CD4-positive, alpha-beta T cell (primary cell): ENCODE results near the gene CAMK2N1. TPM values are rescaled to one million over a fixed set of nuclear protein-coding genes. Genes with fewer than 3 reads are reported as not detected.

ENCODE experiments used
- ATAC-seq: fragments of 200-7000 bp; cut with Tn5 transposase; one replicate; pipeline ENCODE4 v1.10.0; 2022; ENCODE audit warnings: mild to moderate bottlenecking; ENCODE audit not compliant: poor library complexity
- CTCF ChIA-PET: fragments of 350-600 bp; sonication (Branson Sonifier 250); formaldehyde crosslinking; loops from one replicate; lab custom pipeline; 2021; ENCODE audit warnings: antibody characterized with exemption, inconsistent platforms; lab: Charles Lee
- POLR2A ChIA-PET: fragments of 350-600 bp; sonication (Branson Sonifier 250); formaldehyde crosslinking; loops from one replicate; lab custom pipeline; 2021; ENCODE audit warnings: antibody characterized with exemption, inconsistent platforms; lab: Charles Lee
- DNase-seq, 14 experiments: peaks; one replicate each; pipeline ENCODE4 v3.0.0-alpha.2; 2013 to 2020; ENCODE audit warnings: mixed read lengths in 2 of 14
- H3K27ac ChIP-seq, 2 donors: one replicate each; pipeline versions ENCODE4 v1.5.1 to v1.7.0; 2013; ENCODE audit warnings: low read length in 2 of 2, low read depth in 1 of 2, mild to moderate bottlenecking in 1 of 2
- H3K27me3 ChIP-seq, 2 experiments: 1 replicate in 1 of 2; 2 replicates in 1 of 2; pipeline versions ENCODE4 v1.6.1 to v1.7.0; 2013; ENCODE audit warnings: low read length in 2 of 2, control low read depth in 1 of 2, mild to moderate bottlenecking in 1 of 2, moderate library complexity in 1 of 2; ENCODE audit not compliant: insufficient read depth in 2 of 2, control insufficient read depth in 1 of 2
- H3K36me3 ChIP-seq: one replicate; pipeline ENCODE4 v1.6.1; 2013; ENCODE audit warnings: low read length, control low read depth; ENCODE audit not compliant: insufficient read depth
- H3K4me1 ChIP-seq: one replicate; pipeline ENCODE4 v1.6.1; 2013; ENCODE audit warnings: low read length, control low read depth; ENCODE audit not compliant: insufficient read depth
- H3K4me3 ChIP-seq: one replicate; pipeline ENCODE4 v1.5.1; 2013; ENCODE audit warnings: mild to moderate bottlenecking, low read length, moderate library complexity
- H3K9me3 ChIP-seq, 2 experiments: 1 replicate in 1 of 2; 2 replicates in 1 of 2; pipeline versions ENCODE4 v1.6.1 to v1.7.0; 2013; ENCODE audit warnings: low read length in 2 of 2, mild to moderate bottlenecking in 2 of 2, control low read depth in 1 of 2, moderate library complexity in 1 of 2; ENCODE audit not compliant: control insufficient read depth in 1 of 2, insufficient read depth in 1 of 2
- H3K27ac Mint-ChIP-seq: one replicate; pipeline ENCODE4 v1.8.0; 2020; ENCODE audit warnings: mixed read lengths
- H3K27me3 Mint-ChIP-seq: one replicate; pipeline ENCODE4 v1.8.0; 2021; ENCODE audit warnings: mixed read lengths
- H3K36me3 Mint-ChIP-seq: one replicate; pipeline ENCODE4 v1.8.0; 2021; ENCODE audit warnings: low read depth, mixed read lengths
- H3K4me1 Mint-ChIP-seq: one replicate; pipeline ENCODE4 v1.8.0; 2021; ENCODE audit warnings: low read depth, mixed read lengths
- H3K4me3 Mint-ChIP-seq: one replicate; pipeline ENCODE4 v1.8.0; 2020; ENCODE audit warnings: mild to moderate bottlenecking, mixed read lengths
- H3K9me3 Mint-ChIP-seq: one replicate; pipeline ENCODE4 v1.8.0; 2020; ENCODE audit warnings: mixed read lengths
- intact Hi-C, 2 experiments: fragments of 100-400 bp; cut with DNase I in 1 of 2; cut with micrococcal nuclease in 1 of 2; formaldehyde crosslinking; loops; one replicate each; pipeline versions ENCODE4 v1.15.1 to v1.9.0; 2023 to 2025; cut with DNase I, micrococcal nuclease
- total RNA-seq, 174 experiments: library from RNA in 2 of 174; stranded (reverse) in 2 of 174; gene quantifications; one replicate each; pipeline ENCODE4 v1.2.3 and lab custom pipeline; 2021 to 2026
- TF ChIP-seq, protein P1 (sequence below): fragments of 200-600 bp; IDR thresholded peaks from one replicate; pipeline ENCODE4 v1.8.0; 2022; ENCODE audit warnings: antibody characterized with exemption, mild to moderate bottlenecking

Gene CAMK2N1
- total RNA-seq, 2 experiments from 2014 or later, result 2.3 TPM

DNA sequence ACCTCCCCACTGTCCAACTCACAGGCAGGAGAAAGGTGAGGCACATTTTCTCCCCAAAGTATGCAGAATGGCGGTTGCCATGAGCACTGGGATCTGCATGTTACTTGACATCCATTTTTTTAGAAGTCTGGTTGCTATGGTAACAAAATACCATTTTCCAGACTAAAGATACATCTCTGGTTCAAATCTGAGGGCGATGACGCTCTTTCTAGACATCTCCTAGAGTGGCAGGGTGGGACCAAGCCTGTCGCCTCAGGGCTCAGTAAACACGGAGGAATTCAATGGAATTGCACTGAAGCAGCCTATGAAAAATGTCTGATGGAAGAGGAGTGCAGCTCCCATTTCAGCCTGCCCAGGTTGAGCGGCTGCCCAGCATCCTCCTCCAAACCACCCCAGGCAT, 44.9 kb upstream of the CAMK2N1 start:
- Mint-ChIP-seq H3K27ac (no peak overlapping the region), H3K36me3 (no peaks in the 10 kb centered on the region), H3K4me1 (no peaks in the 10 kb centered on the region), H3K27me3 (peaks cover 81% of the 10 kb centered on the region), H3K4me3 (no peak overlapping the region), H3K9me3 (no peaks in the 10 kb centered on the region)
- H3K27me3 ChIP-seq, result peaks cover 11 to 22% of the 10 kb centered on the region in 2 experiments
- H3K27ac ChIP-seq, result no peak overlapping the region
- no peaks in the 10 kb centered on the region for H3K36me3 ChIP-seq
- TF ChIP-seq, protein P1, sequence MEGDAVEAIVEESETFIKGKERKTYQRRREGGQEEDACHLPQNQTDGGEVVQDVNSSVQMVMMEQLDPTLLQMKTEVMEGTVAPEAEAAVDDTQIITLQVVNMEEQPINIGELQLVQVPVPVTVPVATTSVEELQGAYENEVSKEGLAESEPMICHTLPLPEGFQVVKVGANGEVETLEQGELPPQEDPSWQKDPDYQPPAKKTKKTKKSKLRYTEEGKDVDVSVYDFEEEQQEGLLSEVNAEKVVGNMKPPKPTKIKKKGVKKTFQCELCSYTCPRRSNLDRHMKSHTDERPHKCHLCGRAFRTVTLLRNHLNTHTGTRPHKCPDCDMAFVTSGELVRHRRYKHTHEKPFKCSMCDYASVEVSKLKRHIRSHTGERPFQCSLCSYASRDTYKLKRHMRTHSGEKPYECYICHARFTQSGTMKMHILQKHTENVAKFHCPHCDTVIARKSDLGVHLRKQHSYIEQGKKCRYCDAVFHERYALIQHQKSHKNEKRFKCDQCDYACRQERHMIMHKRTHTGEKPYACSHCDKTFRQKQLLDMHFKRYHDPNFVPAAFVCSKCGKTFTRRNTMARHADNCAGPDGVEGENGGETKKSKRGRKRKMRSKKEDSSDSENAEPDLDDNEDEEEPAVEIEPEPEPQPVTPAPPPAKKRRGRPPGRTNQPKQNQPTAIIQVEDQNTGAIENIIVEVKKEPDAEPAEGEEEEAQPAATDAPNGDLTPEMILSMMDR, result no peak
- ChIA-PET CTCF (no interaction called here), POLR2A (no interaction called here)
- H3K4me3 ChIP-seq, result no peak overlapping the region
- no peaks in the 10 kb centered on the region for H3K4me1 ChIP-seq
- H3K9me3 ChIP-seq, result no peaks in the 10 kb centered on the region
- DNase-seq (no peak), ATAC-seq (no peak)
- intact Hi-C loops, result no loop called here

DNA sequence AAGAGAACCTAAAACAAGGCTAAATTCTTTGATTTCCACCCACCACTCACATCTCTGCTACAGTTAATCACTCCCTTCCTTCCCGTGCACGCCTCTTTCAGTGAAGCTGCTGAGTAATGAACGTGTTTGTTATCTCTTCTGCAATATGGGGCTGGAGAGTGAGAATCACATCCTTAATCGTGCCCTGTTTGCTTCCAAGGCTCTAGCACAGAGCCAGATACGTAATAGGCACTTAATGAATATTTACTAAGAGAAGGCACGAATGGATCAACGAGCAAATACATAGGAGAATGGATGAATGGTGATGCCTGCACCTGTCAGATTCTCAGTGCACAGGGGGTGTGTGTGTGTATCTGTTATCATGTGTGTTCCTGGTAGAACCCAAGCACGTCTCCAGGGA, 44.3 kb upstream of the CAMK2N1 start:
- H3K36me3 ChIP-seq, result no peaks in the 10 kb centered on the region
- no peak for ATAC-seq
- Mint-ChIP-seq H3K4me1 (no peaks in the 10 kb centered on the region), H3K4me3 (no peak overlapping the region), H3K27me3 (peaks cover 76% of the 10 kb centered on the region), H3K9me3 (no peaks in the 10 kb centered on the region), H3K27ac (no peak overlapping the region), H3K36me3 (no peaks in the 10 kb centered on the region)
- TF ChIP-seq, protein P1, result no peak
- POLR2A ChIA-PET, result no interaction called here
- DNase-seq, result no peak
- CTCF ChIA-PET, result no interaction called here
- H3K9me3 ChIP-seq, result no peaks in the 10 kb centered on the region
- intact Hi-C loops, result no loop called here
- H3K27me3 ChIP-seq, result peaks cover 8 to 22% of the 10 kb centered on the region in 2 experiments
- no peak overlapping the region for H3K4me3 ChIP-seq
- no peak overlapping the region for H3K27ac ChIP-seq
- H3K4me1 ChIP-seq, result no peaks in the 10 kb centered on the region

DNA sequence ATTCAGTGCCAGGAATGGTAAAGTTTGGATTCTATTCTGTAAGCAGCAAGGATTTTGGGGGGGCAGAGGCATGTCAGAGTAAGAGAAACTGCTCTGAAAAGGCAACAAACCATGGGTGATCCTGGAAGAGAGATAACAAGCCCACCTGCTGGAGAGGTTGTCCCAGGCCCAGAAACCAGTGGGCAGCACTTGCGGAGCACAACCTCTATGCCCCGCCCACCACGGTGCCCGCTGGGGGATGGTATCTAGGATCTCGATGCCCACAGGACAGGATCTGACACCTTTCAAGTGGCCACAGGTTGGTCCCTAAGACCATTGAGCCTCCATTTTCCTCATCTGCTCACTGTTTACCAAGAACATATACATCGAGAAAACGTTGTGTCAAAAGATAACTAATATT, 42.2 kb upstream of the CAMK2N1 start:
- DNase-seq (no peak), ATAC-seq (no peak)
- no peaks in the 10 kb centered on the region for H3K36me3 Mint-ChIP-seq
- no peaks in the 10 kb centered on the region for H3K9me3 Mint-ChIP-seq
- Histone ChIP-seq H3K9me3 (no peaks in the 10 kb centered on the region), H3K4me1 (no peaks in the 10 kb centered on the region), H3K36me3 (no peaks in the 10 kb centered on the region), H3K27me3 (peaks cover 8 to 17% of the 10 kb centered on the region in 2 experiments), H3K27ac (no peak overlapping the region), H3K4me3 (no peak overlapping the region)
- H3K4me1 Mint-ChIP-seq, result no peaks in the 10 kb centered on the region
- H3K27ac Mint-ChIP-seq, result no peak overlapping the region
- H3K4me3 Mint-ChIP-seq, result no peak overlapping the region
- intact Hi-C loops, result no loop called here
- H3K27me3 Mint-ChIP-seq, result peaks cover 69% of the 10 kb centered on the region
- ChIA-PET CTCF (no interaction called here), POLR2A (no interaction called here)
- TF ChIP-seq, protein P1, result no peak
